HL-60/S4 (cell line): ENCODE data around the gene HDAC4.

Source experiments
- in situ Hi-C: fragments of 300-500 bp; cut with MboI; formaldehyde crosslinking; loops from 2 replicates; pipeline ENCODE4 v1.14.3; 2022; ENCODE audit warnings: low sequenced_read_pairs

HDAC4 gene

DNA sequence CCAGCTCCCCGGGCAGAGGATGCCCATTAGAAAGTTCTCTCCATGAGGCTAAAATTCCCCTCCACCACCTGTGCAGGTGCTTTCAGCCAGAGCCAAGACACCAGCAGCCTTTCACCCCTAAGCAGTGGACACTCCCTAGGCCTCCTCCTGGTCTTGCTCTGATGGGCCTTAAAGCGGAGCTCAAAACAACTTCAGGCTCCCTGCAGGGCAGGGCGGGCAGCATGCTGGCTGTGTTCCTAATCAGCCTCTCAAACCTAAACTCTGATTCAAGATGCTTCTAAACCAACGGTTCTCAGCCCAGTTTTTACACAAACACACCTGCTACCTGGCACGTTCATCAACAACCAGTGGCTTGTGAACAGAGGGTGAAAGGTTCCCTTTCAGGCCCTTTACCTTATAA is 298.6 kb downstream of the HDAC4 start:
- in situ Hi-C loops = no loop called here

DNA sequence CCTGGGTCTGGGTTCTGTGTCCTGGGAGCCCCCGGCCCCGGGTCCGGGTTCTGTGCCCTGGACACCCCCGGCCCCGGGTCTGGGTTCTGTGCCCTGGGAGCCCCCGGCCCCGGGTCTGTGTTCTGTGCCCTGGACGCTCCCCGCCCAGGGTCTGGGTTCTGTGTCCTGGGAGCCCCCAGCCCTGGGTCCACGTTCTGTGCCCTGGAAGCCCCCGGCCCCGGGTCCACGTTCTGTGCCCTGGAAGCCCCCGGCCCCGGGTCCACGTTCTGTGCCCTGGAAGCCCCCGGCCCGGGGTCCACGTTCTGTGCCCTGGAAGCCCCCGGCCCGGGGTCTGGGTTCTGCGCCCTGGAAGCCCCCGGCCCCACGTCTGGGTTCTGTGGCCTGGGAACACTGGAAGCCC is 299.0 kb downstream of the HDAC4 start:
- in situ Hi-C loops = no loop called here

GRCh38 chr2:239101071-239101470 is 299.7 kb downstream of the HDAC4 start:
- in situ Hi-C loops = no loop called here

DNA sequence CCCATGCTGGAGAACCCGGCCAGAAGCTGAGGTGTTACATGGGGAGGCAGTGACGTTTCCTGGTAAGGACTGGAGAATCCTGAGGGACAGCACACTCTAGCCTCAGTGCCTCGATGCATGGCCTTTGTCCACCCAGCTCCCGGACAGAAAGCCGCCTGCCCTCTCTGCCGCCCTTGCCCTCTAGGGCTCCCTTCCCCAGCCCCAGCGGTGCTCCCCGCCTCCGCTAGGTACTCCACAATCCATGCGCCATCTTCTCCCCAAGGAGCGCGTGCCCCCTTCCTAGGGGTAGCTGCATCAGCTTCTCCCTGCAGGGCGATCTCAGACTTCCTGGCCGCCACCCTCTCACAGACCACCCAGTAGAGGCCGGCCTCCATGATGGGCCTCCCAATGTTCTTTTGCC is 301.3 kb downstream of the HDAC4 start:
- in situ Hi-C loops = no loop called here

GRCh38 chr2:239098288-239098970 is 302.4 kb downstream of the HDAC4 start:
- in situ Hi-C loops = no loop called here

DNA sequence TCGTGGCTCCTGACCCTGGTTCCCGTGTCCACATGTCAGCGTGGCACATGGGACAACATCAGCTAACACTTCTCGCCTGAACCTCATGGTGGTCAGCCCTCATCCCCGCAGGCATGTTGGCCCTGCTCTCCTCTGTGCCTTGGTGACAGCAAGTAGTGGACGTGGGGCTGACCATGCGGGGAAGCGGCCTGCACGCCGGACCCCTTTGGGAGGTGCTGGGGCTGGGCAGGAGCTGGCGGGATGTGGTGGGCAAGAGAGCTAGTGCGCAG is 303.5 kb downstream of the HDAC4 start:
- in situ Hi-C loops = no loop called here

DNA sequence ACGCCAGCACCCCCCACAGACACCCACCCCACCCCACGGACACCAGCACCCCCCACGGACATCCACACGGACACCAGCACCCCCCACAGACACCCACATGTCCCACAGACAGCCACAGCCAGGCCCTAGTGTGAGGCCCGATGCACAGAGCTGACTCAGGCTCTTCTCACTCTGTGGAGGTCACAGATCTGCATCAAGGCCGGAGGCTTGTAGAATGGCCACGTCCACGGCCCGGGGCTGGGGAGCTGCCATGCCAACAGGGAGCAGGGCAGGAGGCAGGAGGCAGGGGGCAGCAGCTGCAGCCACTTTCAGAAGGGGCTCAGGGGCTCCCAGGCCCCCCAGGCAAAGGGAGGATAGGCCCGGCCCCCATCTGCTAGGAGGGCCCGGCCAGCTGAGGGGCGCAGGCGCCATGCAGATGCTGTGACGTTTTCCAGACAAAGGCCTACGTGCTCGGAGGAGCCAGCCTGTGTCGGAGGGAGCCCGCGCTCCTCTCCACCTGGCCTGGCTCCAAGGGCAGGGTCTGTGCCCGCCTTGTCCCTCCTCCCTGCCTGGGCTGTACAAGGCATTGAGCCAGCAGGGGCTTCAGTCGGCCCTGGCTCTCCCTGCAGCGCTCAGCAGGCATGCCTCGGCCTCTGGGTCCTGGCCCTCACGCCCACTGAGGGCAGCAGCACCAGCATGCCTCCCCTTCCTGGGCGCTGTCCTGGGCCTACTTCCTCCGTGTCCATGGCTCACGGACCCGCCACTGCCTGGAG is 304.0 kb downstream of the HDAC4 start:
- in situ Hi-C loops = no loop called here

DNA sequence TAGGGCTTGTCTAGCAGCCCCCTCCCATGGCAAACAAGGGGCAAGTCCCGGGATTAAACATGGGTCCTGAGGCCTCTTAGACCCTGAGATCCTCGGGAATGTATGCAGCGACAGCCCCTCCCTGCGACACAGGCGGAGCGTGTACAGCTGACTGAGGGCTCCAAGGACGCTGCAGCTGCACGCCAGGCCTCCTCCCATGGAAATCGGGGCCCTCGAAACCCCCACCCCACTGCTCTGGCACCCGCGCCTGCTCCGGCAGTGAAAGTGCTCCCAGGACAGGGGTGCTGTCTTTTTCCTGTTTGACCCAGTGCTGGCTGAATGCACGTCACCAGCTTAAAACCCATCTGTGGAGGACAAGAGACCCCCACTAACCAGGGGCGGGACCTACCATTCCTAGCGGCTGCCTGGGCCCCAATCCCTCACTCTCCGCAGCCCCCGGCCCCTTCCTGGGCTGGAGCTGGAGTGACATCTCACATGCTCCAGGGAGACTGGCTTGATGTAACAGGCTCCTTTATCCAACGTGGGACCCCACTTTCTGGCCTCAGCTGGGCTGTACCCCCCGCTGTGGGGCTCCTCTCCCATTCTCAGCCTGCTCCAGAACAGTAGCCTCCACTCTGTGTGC is 305.2 kb downstream of the HDAC4 start:
- in situ Hi-C loops = no loop called here

DNA sequence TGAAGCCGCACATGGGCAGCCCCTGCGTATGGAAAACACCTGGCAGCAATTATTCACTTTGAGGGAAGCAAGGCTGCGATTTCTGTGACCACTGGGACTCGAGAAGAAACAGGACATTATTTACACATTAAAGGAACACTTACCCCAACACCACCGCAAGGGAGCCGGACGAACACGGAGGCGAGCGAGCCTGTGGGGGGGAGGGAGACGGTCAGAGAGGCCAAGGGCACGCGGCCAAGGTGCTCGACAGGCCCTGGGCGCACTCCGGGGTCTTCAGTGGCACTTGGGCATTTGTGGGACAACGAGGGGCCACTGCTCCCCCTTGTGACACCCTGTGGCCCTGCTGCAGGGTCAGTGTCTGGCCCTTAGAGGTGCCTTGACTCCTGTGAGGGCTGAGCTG is 306.0 kb downstream of the HDAC4 start:
- in situ Hi-C loops = no loop called here

GRCh38 chr2:239093952-239094351 is 306.9 kb downstream of the HDAC4 start:
- in situ Hi-C loops = no loop called here

GRCh38 chr2:239093542-239093941 is 307.3 kb downstream of the HDAC4 start:
- in situ Hi-C loops = no loop called here

DNA sequence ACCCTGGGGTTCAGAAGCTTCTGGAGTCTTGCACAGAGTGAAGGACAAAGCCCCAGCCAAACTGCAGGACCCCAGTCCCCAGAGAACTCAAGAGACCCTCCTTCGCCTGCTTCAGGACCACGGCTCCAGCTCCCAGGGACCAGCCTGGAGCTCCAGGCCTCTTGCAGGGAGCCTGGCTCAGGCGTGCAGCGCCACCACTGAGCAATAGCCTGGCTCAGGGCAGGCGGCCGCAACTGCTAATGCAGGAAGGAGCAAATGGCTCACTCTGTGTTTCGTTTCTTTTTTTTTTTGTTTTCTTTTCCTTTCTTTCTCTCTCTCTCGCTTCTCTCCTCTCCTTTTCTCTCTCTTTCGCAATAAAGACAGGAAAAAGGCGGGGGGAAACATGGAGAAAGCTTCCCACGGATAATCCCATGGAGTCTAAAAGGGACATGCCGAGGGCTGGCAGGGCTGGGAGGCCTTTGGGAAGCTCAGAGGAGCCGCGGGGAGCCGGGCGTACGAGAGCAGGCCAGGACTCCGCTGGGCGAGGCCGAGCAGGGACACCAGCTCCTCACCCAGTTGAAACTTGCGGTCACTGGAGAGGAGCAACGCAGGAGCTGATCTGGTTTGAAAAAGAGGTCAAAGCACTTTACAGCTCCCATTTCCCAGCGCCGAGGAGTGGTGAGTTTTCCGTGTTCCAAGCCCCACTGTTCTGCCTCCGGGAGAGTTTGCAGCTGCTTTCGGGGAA is 308.1 kb downstream of the HDAC4 start:
- in situ Hi-C loops = no loop called here

DNA sequence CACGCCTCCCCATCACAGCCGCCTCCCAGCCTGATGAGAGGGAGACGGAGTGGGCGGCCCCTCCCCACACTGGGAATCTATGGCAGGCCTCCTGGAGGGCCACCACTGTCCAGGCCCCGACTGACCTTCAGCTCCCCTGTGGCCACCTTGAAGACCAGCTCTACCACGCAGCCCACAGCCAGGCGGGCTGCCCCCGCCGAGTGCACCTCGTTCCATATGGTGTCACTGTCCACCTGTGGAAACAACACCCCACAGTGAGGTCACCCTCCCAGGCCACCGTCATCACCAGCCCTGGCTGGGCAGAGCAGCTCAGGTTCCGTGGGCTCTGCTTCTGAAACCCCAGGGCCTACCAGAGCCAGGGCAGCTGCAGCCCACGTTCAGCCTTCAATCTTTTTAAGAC is 310.9 kb downstream of the HDAC4 start:
- in situ Hi-C loops = no loop called here

- in situ Hi-C loops = no loop called here
These were observed 313.6 kb downstream of the HDAC4 start for GRCh38 chr2:239087046-239087710.

GRCh38 chr2:239086325-239087020 is 314.3 kb downstream of the HDAC4 start:
- in situ Hi-C loops = no loop called here

DNA sequence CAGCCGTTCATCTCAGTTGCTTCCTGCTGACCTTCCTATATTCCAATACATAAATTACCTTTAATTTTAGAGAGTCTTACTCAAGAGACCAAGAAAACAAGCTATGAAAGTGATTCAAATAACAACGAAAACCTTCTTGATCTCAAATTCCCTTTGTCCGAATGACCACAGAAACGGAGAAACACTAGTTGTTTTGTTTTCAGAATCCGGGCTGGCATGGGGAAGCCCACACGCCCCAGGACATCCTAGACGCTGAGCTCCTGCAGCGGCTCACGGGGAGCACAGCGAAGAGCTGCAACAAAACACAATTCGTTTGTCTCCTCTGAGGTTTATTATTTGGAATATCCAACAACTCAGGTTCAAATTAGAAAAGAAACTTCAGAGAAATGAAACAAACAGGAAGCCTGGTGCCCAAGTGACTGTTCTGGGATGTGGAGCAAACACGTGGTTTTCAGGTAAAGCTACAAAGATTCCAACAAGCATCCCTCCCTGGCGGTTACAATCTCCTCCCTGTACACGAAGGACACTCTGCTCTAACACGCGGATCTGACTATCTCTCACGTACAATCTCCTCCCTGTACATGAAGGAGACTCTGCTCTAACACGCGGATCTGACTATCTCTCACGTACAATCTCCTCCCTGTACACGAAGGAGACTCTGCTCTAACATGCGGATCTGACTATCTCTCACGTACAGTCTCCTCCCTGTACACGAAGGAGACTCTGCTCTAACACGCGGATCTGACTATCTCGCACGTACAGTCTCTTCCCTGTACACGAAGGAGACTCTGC is 315.4 kb downstream of the HDAC4 start:
- in situ Hi-C loops = no loop called here

DNA sequence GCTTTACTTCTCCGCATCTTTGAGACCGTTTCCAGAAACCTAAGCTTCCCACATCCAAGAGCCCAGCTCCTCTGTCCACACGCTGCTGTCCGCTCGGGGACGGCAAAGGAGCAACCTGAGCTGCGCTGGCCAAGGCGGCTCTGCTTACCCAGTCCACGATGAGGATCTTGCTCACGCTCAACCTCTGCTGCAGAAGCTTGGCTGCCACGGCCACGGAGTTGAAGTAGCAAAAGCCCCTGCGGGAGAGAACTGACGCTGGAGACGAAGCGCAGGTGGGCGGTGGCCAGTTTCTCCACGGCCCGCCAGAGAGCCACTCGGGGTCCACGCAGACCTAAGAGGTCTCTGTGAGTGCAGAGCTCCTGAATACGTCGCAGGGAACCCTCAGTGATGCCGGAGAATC is 316.8 kb downstream of the HDAC4 start:
- in situ Hi-C loops = no loop called here

DNA sequence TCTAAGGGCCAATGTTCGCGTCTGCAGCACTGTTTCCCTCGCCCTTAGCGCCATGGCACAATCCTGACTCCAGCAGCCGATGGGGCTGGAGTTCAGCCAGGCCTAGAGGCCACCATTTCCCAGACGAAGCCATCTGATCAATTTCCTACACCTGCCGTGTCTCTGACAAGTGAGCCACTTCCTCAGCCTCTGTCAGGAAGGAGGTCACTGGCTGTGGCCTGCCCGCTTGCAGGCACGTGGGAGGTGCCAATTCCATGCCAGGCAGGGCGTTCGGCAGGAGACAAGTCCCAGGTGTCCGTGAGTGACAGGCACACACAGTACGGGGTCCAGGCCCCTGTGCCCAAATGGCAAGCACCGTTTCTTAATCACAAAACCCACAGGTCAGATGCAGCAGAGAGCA is 318.4 kb downstream of the HDAC4 start:
- in situ Hi-C loops = no loop called here

DNA sequence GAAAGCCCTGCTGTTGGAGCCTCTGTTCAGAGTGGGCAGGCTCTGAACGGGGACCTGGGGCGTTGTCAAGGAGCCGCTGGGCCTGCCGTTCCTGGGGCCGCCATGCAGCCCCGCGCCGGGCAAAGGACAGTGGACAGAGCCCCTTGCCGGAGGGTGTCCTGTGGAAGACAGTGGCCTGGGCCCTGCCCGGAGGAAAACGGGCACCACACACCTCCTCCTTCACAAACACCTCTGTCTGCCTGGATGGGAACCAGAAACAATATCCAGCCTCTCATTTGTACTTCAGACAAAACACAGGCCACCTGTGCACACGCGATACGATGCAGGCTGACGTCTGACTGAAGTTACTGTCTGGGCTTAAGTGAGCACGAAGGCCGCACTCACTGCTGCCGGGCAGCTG is 319.2 kb downstream of the HDAC4 start:
- in situ Hi-C loops = no loop called here

GRCh38 chr2:239081046-239081445 is 319.8 kb downstream of the HDAC4 start:
- in situ Hi-C loops = no loop called here
